Immature natural killer cell (primary cell): ENCODE results near the gene MSRB1. TPM values are rescaled to one million over a fixed set of nuclear protein-coding genes. Genes with fewer than 3 reads are reported as not detected.

Experiments
- DNase-seq, 3 donors: peaks; one replicate each; pipeline ENCODE4 v3.0.0; 2022; ENCODE audit warnings: mixed read lengths in 1 of 3
- H3K27ac Mint-ChIP-seq, 6 donors: one replicate each; pipeline ENCODE4 v1.8.0; 2020; ENCODE audit warnings: mixed read lengths in 6 of 6, mild to moderate bottlenecking in 5 of 6, inconsistent platforms in 4 of 6, moderate library complexity in 3 of 6
- H3K27me3 Mint-ChIP-seq, 3 donors: one replicate each; pipeline ENCODE4 v1.8.0; 2020 to 2021; ENCODE audit warnings: low read depth in 3 of 3, mild to moderate bottlenecking in 3 of 3, mixed read lengths in 3 of 3, moderate library complexity in 3 of 3, inconsistent platforms in 1 of 3
- H3K36me3 Mint-ChIP-seq, 3 donors: one replicate each; pipeline ENCODE4 v1.8.0; 2020; ENCODE audit warnings: mixed read lengths in 3 of 3, inconsistent platforms in 2 of 3, mild to moderate bottlenecking in 2 of 3
- H3K4me1 Mint-ChIP-seq, 2 donors: one replicate each; pipeline ENCODE4 v1.8.0; 2020; ENCODE audit warnings: inconsistent platforms in 2 of 2, mild to moderate bottlenecking in 2 of 2, mixed read lengths in 2 of 2, moderate library complexity in 1 of 2
- H3K4me3 Mint-ChIP-seq, 5 donors: one replicate each; pipeline ENCODE4 v1.8.0; 2020; ENCODE audit warnings: mild to moderate bottlenecking in 5 of 5, mixed read lengths in 5 of 5, inconsistent platforms in 3 of 5, moderate library complexity in 3 of 5
- H3K9me3 Mint-ChIP-seq, 6 donors: one replicate each; pipeline ENCODE4 v1.8.0; 2020; ENCODE audit warnings: mild to moderate bottlenecking in 6 of 6, mixed read lengths in 6 of 6, inconsistent platforms in 4 of 6, moderate library complexity in 3 of 6
- polyA plus RNA-seq, 3 donors: library from polyadenylated mRNA; unstranded; fragments of 300-500 nt; fragmentation: Illumina TruSeq; gene quantifications; one replicate each; pipeline ENCODE4 v1.2.3, GENCODE V29; 2021

Gene MSRB1
- polyA plus RNA-seq, 3 donors from 2014 or later: 34.0 to 66.5 (median 47.0) TPM

DNA sequence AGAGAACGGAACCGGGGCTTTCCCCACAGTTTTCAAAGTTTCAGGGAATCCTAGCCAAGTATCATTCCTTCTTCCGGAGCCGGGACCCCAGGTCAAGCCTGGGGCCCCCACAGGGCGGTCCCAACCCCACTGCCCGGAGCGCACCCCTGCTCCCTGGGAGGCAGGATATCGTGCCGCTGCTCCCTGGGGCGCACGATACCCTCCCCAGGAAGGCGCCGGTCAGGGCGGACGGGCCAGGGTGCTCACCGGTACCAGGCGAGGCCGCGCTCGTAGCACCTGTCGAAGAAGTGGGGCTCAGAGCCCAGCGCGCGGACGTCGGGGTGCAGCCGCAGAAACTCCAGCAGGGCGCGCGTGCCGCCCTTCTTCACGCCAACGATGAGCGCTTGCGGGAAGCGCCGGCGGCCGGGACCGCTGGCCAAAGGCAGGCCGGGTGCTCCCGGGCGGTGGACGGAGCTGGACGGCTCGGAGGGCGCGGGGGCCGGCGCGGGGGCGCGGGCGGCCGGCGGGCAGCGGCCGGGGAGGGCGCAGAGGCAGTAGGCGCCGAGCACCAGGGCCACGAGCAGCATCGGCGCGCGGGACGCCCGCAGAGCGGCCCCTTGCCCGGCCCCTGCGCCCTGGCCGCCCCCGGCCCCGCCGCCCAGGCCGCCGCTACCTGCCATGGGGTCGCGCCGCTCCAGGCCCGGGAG lies 25.2 kb downstream of the MSRB1 start:
- H3K4me3 Mint-ChIP-seq: no peak overlapping the region
- H3K27ac Mint-ChIP-seq: no peak overlapping the region
- DNase-seq: no peak
- H3K27me3 Mint-ChIP-seq: peaks cover 14 to 20% (median 15%) of the 10 kb centered on the region in 3 donors
- no peaks in the 10 kb centered on the region for H3K36me3 Mint-ChIP-seq
- H3K9me3 Mint-ChIP-seq: peaks cover 0 to 4% (median 0%) of the 10 kb centered on the region in 6 donors
- H3K4me1 Mint-ChIP-seq: no peaks in the 10 kb centered on the region

DNA sequence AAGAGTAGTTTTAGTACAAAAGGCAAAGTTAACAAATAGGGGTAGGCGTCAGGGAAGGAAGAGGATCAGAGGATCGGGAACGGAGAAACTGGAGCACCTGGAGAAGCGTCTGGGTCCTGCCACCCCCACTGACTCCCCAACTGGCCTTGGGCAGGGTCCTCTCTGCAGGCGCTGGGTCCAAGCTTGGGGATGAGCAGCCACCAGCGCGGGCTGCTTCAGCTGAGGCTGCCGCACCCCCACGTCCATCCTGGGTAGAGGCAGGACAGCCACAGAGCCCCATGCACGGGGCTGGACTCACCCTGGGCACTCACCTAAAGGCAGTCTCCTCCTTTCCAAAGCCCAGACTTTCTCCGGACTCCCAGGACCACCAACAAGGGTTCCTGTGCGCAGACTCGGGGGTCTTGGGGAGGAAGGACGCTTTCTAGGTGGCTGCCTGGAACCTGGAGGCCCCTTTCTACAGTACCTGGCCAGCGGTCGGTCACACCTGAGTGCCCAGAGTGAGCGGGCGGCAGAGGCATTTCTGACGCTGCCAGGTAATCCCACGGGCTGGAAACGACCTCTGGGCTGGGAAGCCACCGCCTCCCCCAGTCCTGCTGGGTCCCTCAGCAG lies 25.8 kb downstream of the MSRB1 start:
- Mint-ChIP-seq H3K27me3 (peaks cover 13 to 15% (median 14%) of the 10 kb centered on the region in 3 donors), H3K4me3 (no peak overlapping the region), H3K9me3 (peaks cover 0 to 4% (median 0%) of the 10 kb centered on the region in 6 donors), H3K4me1 (no peaks in the 10 kb centered on the region), H3K27ac (no peak overlapping the region), H3K36me3 (no peaks in the 10 kb centered on the region)
- no peak for DNase-seq

DNA sequence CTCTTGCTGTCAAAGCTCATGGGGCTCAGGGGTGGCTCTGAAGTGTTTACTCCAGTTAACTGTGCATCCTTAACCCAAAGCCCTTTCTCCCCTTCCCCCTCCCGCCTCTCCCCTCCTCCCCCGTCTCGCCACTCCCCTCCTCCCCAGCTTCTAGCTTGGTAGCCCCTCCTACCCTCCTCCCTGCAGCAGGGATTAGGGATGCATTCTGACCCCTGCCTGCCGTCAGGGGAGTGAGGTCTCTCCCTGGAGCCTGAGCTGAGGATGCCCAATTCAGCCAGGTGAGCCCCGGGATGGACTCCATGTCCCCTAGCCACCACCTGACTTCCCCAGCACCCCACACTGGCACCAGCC lies 26.4 kb downstream of the MSRB1 start:
- no peak overlapping the region for H3K4me3 Mint-ChIP-seq

DNA sequence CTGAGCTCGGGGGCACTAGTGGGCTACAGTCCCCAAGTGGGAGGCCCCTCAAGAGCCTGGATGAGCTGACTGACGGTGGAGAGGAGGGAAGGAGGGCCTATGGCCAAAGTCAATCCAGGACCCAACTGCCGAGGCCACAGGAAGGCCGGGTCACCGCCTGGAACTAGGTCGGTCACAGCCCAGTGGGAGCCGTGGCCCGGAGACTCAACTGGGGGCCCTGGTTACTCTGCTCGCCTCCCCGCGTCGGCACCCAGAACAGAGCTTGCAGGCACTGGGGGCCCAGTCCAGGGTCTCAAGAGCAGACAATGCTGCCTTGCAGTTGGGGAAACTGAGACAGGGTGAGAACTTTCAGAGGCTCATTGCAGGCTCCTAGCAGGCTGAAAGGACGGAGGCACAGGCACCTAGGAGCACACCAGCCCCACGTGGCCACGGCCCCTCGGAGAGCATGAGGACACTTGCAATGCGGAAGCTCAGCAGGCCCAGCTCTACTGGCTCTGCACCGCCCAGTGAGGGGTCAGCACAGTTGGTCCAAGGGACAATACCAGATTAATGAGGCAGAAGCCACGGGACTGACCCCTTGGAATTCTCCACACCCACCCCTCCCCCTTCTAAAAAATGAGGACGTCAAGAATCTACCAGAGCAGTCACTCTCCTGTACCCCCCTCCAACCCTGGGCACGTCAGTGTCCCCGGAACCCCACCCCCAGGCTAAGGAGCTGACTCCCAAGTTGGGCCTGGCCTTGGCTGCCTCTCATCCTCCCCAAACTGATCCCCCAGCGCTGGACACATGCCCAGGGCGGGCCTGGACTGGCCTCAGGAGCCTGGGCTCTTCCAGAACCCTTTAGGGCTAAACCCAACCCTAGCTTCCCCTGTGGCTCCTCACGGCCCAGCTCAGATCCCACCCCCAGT lies 27.0 kb downstream of the MSRB1 start:
- H3K27me3 Mint-ChIP-seq: peaks cover 10 to 13% (median 11%) of the 10 kb centered on the region in 3 donors

More for the DNA sequence above, 26.4 kb downstream of the MSRB1 start:
- Mint-ChIP-seq H3K27ac (no peak overlapping the region), H3K27me3 (peaks cover 13 to 15% (median 13%) of the 10 kb centered on the region in 3 donors), H3K36me3 (no peaks in the 10 kb centered on the region), H3K9me3 (peaks cover 0 to 4% (median 0%) of the 10 kb centered on the region in 6 donors), H3K4me1 (no peaks in the 10 kb centered on the region)
- no peak for DNase-seq

DNA sequence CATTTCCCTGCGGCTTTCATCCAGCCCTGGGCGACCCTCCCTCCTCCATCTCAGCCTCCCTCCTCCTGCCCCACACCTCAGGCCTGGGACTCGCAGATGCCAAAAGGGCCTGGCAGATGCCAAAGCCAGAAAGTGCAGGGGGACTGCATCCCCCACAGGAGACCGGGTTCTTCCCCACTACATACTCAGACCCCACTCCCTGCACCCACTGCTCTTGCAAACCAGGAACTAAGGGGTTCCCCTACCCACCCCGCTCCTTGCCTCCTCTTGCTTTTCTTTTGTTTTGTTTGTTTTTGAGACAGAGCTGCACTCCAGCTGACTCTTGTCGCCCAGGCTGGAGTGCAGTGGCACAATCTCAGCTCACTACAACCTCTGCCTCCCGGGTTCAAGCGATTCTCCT lies 28.0 kb downstream of the MSRB1 start:
- Mint-ChIP-seq H3K4me3 (no peak overlapping the region), H3K27me3 (peaks cover 8 to 13% (median 8%) of the 10 kb centered on the region in 3 donors), H3K9me3 (no peaks in the 10 kb centered on the region), H3K4me1 (no peaks in the 10 kb centered on the region), H3K27ac (no peak overlapping the region), H3K36me3 (no peaks in the 10 kb centered on the region)
- no peak for DNase-seq

More for the DNA sequence above, 27.0 kb downstream of the MSRB1 start:
- H3K9me3 Mint-ChIP-seq: no peaks in the 10 kb centered on the region
- H3K4me3 Mint-ChIP-seq: no peak overlapping the region
- H3K27ac Mint-ChIP-seq: no peak overlapping the region
- H3K36me3 Mint-ChIP-seq: no peaks in the 10 kb centered on the region
- no peak for DNase-seq
- H3K4me1 Mint-ChIP-seq: no peaks in the 10 kb centered on the region

DNA sequence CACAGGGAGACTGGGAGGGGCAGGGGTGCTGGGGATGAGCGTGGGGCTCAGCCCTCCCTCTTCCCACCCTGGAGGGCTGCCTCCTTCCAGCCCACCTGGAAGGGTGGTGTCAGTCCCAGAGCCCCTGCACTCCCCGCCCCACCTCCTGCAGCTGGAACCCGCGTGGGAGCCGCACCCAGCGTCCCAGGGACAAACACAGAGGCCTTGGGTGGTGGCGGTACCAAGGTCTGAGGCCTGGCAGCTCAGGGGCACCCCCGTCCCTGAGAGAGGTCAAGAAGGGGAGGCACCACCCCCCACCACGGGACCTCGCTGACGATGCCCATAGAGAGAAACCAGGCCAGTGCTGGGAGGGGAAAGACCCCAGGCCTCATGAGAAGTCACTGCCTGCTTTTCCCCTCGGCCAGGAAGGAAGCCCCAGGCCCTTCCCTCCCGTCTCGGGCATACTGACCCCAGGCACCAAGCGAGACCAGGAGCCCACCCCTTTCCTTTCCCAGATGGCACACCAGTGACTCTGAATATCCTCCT lies 28.9 kb downstream of the MSRB1 start:
- Mint-ChIP-seq H3K27me3 (peaks cover 6 to 13% (median 8%) of the 10 kb centered on the region in 3 donors), H3K4me3 (no peak overlapping the region), H3K4me1 (no peaks in the 10 kb centered on the region), H3K27ac (no peak overlapping the region), H3K9me3 (no peaks in the 10 kb centered on the region), H3K36me3 (no peaks in the 10 kb centered on the region)
- DNase-seq: no peak

DNA sequence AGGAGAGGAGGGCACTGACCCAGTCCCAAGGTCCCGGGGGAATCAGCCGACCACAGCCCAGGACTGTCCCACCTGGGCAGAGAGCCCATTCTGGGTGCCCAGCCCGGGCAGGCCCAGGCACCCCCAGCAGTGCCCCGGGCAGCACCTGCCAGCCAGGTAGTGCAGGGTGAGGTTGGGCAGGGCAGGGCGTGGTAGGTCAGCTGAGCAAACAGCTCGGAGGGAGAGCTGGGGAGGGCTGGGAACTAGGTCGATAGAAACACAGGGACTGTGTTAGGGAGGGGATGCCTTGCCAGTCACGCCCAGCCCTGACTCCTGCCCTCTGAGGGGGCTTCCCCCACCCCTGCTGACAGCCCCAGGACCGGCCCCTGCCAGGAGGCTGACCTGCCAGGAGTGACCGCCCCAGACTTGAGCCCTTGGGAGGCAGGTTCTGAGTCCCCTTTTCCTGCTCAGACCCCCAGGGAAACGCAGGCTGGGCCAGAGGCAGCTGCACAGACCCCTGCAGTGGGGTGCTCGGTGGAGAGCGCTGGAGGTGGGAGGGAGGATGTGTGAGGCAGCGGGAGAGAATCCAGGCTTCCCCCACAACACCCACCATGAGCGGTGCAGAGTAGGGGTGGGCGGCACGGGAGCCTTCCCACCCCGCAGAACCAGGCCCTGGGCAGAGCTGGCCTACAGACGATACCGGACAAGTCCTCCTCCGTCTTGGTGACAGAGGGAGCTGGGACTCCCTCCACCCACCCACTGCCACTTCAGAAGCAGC lies 29.5 kb downstream of the MSRB1 start:
- Mint-ChIP-seq H3K4me3 (no peak overlapping the region), H3K27me3 (peaks cover 5 to 12% (median 11%) of the 10 kb centered on the region in 3 donors), H3K4me1 (no peaks in the 10 kb centered on the region), H3K9me3 (no peaks in the 10 kb centered on the region), H3K27ac (no peak overlapping the region), H3K36me3 (no peaks in the 10 kb centered on the region)
- DNase-seq: no peak

DNA sequence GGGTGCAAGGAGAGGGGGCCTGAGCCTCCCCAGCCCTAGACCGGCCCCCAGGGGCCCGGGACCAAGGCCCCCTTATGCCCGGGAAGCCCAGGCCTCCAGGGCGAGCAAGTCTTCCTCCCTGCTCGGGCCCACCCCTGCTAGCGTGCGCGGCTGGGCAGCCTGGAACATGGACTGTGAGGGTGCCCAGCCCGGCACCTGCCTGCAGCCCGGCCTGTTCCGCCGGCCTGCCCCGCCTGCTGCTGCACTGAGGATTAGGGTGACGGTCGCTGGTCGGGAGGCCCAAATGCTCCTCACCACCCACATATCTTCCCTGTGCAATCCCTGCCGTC lies 30.8 kb downstream of the MSRB1 start:
- Mint-ChIP-seq H3K36me3 (no peaks in the 10 kb centered on the region), H3K27me3 (peaks cover 5 to 12% (median 11%) of the 10 kb centered on the region in 3 donors), H3K4me1 (no peaks in the 10 kb centered on the region), H3K4me3 (no peak overlapping the region), H3K27ac (no peak overlapping the region), H3K9me3 (no peaks in the 10 kb centered on the region)
- DNase-seq: no peak

DNA sequence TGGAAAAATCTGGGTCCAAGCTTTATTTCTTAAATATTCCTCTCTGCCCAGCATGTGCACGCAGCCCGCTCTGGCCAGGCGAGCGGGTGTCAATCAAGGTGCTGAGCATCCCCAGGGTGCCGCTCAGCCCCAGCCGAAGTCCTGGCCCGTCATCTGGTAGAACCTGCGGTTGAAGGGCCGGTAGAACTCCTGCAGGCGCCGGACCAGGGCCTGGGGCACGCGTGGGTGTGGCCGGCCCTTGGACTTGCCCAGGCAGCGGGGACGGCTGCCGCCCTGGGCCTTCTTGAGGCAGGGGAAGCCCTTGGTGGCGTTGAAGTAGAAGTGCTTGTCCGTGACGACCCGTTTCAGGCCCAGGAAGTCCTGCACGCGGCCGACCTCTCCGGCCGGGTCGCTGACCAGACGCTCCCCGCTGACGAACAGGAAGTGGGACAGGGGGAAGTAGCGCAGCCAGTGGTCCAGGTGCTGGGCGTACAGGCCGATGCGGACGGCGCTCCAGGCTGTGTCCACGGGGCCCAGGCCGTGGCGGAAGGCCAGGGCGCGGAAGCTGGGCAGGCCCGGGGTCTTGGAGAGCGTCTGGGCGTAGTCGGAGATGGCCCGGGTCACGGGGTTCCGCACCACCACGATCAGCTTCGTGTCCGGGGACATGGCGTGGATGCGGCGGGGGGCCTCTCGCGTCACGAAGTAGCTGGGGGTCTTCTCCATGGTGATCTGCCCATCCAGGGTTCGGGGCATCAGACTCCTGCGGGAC lies 31.4 kb downstream of the MSRB1 start:
- DNase-seq: no peak
- Mint-ChIP-seq H3K36me3 (no peaks in the 10 kb centered on the region), H3K27ac (no peak overlapping the region), H3K4me1 (no peaks in the 10 kb centered on the region), H3K4me3 (no peak overlapping the region), H3K27me3 (peaks cover 5 to 9% (median 8%) of the 10 kb centered on the region in 3 donors), H3K9me3 (no peaks in the 10 kb centered on the region)

DNA sequence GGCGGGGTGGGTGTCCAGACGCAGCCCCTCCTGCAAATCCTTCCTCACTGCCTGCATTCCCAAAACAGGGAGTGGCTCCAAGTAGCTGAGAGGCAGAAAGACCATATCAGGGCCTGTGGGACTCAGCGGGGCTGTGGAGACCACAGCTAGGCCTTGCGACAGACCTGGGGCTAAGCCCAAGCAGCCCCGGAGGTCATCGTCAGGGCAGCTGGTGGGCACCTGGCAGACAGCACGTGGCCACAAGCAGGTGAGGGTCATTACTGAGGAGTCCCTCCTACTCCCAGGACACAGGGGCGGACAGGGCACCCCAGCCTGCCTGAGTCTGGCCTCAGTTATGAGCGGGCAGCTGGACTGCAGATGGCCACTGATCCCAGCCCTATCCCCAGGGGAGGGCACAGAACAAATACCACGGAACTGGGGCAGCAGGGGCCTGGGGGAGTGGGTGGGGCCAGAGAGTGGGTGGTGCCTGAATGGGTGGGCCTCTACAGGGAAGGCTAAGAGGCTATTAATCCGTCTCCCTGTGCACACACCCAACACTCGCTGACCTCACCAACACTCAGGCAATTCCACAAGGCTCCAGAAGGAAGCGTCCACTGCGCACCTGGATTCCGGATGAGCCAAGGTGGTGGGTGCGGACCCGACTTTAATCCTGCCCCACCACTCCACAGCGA lies 33.3 kb downstream of the MSRB1 start:
- no peak for DNase-seq
- Mint-ChIP-seq H3K27me3 (peaks cover 3 to 4% (median 3%) of the 10 kb centered on the region in 3 donors), H3K4me1 (no peaks in the 10 kb centered on the region), H3K4me3 (no peak overlapping the region), H3K36me3 (no peaks in the 10 kb centered on the region), H3K27ac (no peak overlapping the region), H3K9me3 (no peaks in the 10 kb centered on the region)

DNA sequence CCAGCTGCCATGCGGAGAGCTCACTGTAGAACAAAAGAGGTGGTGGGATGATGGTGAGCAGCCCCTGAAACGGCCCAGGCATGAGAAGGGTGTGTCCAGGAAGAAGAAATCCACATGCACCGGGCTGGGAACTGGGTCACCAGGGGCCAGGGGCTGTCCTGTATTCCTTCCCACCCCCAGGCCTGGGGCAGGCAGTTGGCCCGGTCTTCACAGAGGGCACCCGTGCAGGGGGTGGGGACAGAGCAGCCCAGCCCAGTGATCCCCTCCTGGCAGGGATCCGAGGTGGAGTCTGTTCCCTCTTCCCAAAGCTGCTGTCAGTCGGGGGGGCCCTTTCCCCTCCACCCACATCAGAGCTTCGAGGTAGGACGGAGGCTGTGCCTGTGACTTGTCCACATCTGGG lies 34.0 kb downstream of the MSRB1 start:
- Mint-ChIP-seq H3K9me3 (no peaks in the 10 kb centered on the region), H3K36me3 (no peaks in the 10 kb centered on the region), H3K27me3 (peaks cover 0 to 5% (median 4%) of the 10 kb centered on the region in 3 donors), H3K4me3 (no peak overlapping the region), H3K4me1 (no peaks in the 10 kb centered on the region), H3K27ac (no peak overlapping the region)
- DNase-seq: no peak

DNA sequence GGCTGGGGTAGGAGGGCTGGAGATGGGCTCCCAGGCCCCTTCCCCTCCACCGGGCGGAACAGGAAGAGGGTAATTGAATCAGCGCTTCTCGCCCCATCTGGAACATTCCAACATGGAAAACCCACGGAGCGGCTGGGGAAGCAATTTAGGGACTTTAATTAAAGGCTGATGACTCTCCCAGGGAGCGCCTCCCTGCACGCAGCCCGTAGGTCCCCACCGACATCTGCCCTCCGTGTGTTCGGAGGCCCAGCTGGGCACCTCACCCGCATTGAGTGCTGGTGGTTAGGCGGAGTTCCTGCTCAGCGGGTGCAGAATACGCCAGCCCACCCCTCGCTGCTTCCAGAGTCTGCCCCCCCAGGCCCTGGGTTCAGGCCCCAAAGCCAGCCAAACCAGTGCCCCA lies 34.8 kb downstream of the MSRB1 start:
- no peak overlapping the region for H3K4me3 Mint-ChIP-seq
- no peaks in the 10 kb centered on the region for H3K9me3 Mint-ChIP-seq
- H3K36me3 Mint-ChIP-seq: no peaks in the 10 kb centered on the region
- no peaks in the 10 kb centered on the region for H3K4me1 Mint-ChIP-seq
- DNase-seq: no peak
- peaks cover 0 to 5% (median 4%) of the 10 kb centered on the region in 3 donors for H3K27me3 Mint-ChIP-seq
- no peak overlapping the region for H3K27ac Mint-ChIP-seq
